Epithelial cell of esophagus (primary cell): Measurements from ENCODE around the gene STAC2.

Experiments
- DNase-seq: peaks from one replicate; pipeline ENCODE4 v3.0.0; 2010; ENCODE audit warnings: low read depth
- H3K4me3 ChIP-seq: 2 replicates; pipeline ENCODE4 v1.5.1; 2011; ENCODE audit warnings: mild to moderate bottlenecking, low read length, control low read depth
- TF ChIP-seq, protein P1 (sequence below): IDR thresholded peaks from 2 replicates; pipeline ENCODE4 v1.5.1; 2011; ENCODE audit warnings: low read depth, mild to moderate bottlenecking, low read length, control low read depth, inconsistent platforms; ENCODE audit not compliant: insufficient read depth; ENCODE audit errors: missing control alignments

The STAC2 gene

DNA sequence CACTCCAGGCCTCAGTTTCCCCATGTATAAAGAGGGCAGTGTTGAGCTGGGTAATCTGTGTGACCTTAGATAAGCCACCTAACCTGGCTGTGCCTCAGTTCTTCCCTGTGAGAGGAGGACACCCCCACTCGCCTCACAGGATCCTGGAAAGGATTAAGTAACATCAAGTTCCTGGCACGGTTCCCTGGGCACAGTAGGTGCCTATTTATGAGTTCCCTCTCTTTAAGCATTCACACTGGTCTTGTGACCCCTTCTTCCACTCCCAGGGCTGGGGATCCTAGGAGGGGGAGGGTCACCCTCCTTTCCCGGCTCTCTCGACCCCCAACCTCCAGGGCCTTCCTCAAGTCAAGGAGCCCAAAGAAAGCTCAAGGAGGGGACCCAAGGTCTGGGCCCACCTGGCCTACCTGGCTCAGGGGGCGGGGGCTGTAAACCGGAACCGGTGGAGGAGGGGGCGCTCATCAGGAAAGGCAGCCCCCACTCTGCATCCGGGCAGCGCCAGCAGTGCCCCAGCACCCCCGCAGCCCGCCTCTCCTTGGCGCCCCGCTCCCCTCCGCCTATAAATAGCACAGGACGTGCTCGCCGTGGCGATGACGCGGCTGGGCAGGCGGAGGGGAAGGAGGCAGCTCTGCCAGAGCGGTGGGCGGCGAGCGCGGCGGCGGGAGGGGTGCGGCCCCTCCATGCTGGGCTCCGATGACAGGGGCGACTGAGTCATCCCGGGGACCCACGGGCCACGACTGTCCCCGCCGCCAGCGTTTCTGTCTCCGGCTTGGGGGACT lies 16.2 kb downstream of the STAC2 start:
- H3K4me3 ChIP-seq: peak overlapping the region; percentile 6
- TF ChIP-seq, protein P1, sequence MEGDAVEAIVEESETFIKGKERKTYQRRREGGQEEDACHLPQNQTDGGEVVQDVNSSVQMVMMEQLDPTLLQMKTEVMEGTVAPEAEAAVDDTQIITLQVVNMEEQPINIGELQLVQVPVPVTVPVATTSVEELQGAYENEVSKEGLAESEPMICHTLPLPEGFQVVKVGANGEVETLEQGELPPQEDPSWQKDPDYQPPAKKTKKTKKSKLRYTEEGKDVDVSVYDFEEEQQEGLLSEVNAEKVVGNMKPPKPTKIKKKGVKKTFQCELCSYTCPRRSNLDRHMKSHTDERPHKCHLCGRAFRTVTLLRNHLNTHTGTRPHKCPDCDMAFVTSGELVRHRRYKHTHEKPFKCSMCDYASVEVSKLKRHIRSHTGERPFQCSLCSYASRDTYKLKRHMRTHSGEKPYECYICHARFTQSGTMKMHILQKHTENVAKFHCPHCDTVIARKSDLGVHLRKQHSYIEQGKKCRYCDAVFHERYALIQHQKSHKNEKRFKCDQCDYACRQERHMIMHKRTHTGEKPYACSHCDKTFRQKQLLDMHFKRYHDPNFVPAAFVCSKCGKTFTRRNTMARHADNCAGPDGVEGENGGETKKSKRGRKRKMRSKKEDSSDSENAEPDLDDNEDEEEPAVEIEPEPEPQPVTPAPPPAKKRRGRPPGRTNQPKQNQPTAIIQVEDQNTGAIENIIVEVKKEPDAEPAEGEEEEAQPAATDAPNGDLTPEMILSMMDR: no peak
- DNase-seq: peak; percentile 57

DNA sequence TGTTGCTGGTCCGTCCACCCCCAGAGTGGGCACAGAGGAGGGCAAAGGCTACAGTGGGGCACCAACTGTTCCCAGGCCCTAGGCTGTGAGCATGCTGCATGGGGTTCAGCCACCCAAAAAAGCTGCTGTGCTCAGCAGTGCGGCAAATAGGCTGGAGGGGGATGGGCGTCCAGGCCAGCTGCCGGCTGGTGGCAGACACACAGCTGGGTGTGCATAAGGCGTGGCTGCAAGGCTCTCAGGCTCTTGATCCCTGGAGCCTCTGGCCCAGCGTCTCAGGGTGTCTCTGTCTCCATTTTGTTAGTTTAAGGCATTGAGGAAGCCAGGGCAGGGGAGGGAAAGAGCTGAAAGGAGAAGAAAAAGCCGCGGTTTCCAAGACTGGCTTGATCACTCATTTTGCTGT lies 16.9 kb downstream of the STAC2 start:
- H3K4me3 ChIP-seq: no peak overlapping the region
- DNase-seq: no peak
- TF ChIP-seq, protein P1: no peak

DNA sequence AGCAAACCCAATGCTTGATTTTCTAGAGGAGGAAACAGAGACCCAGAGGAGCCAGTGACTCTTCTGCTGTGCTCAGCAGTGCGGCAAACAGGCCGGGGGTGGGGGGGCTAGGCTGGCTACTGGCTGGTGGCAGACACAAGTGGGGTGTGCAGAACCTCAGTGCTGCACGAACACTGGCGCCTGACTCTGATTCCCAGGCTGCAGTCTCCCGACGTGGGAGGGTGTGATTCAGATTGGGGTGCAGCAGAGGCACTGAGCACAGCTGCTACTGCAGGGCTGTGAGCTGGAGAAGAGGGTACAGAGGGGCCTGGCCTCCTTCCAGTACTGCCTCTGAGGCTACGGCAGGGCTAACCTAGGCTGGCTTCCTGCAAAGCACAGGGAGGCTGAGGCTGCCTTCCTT lies 17.6 kb downstream of the STAC2 start:
- TF ChIP-seq, protein P1: no peak
- no peak overlapping the region for H3K4me3 ChIP-seq
- DNase-seq: no peak

- TF ChIP-seq, protein P1: no peak
- no peak overlapping the region for H3K4me3 ChIP-seq
Observed at GRCh38 chr17:39205112-39205526, 20.6 kb downstream of the STAC2 start.

GRCh38 chr17:39204245-39204644 lies 21.5 kb downstream of the STAC2 start:
- no peak for DNase-seq
- TF ChIP-seq, protein P1: no peak

More at GRCh38 chr17:39205112-39205526, 20.6 kb downstream of the STAC2 start:
- DNase-seq: no peak

DNA sequence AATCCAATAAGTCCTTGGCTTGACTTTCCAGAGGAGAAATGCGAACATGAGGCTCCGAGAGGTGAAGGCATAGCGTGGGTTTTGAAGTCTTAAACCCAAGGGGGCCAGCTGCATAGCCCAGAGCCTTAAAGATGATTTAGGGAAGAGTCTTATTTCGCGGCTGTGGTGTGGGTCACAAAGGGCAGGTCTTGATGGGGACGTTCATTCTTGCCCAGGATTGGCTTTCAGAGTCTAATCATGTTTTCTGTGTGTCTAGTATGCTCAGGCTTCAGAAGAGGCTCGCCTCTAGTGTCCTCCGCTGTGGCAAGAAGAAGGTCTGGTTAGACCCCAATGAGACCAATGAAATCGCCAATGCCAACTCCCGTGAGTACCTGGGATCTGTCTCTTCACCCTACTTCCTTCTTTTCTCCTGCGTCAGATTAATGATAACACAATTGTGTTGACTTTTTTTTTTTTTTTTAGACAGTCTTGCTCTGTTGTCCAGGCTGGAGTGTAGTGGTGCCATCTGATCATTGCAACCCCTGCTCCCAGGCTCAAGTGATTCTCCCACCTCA lies 24.7 kb downstream of the STAC2 start:
- DNase-seq: no peak
- TF ChIP-seq, protein P1: no peak
- peak overlapping the region; percentile 99 for H3K4me3 ChIP-seq

More at GRCh38 chr17:39204245-39204644, 21.5 kb downstream of the STAC2 start:
- no peak overlapping the region for H3K4me3 ChIP-seq
